HG02885 (cell line): ENCODE measurements around the gene HSPA5.
"Not testable (repeated sequence)": the region's sequence is repeated elsewhere in the genome, so short reads cannot be mapped to it uniquely, and the experiment has no call there.

Experiments used
- ATAC-seq: cut with Tn5 transposase; IDR thresholded peaks from one replicate; pipeline ENCODE4 v1.9.1; 2021; ENCODE audit warnings: mild to moderate bottlenecking; ENCODE audit not compliant: unreplicated experiment, poor library complexity

Gene HSPA5

DNA sequence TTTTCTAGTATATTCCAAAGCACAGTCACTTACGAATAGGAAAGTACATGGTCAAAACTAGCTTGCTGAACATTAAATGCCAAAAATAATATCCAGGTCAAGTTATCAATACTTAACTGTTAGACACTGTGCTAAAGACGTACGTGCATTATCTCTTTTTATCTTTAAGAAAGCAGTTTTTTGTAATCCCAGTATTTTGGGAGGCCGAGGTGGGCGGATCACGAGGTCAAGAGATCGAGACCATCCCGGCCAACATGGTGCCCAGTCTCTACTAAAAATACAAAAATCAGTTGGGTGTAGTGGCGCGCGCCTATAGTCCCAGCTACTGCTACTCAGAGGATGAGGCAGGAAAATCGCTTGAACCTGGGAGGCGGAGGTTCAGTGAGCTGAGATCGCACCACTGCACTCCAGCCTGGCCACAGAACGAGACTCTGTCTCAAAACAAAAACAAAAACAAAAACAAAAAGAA lies 2.7 kb upstream of the HSPA5 start:
- ATAC-seq, result no peak

DNA sequence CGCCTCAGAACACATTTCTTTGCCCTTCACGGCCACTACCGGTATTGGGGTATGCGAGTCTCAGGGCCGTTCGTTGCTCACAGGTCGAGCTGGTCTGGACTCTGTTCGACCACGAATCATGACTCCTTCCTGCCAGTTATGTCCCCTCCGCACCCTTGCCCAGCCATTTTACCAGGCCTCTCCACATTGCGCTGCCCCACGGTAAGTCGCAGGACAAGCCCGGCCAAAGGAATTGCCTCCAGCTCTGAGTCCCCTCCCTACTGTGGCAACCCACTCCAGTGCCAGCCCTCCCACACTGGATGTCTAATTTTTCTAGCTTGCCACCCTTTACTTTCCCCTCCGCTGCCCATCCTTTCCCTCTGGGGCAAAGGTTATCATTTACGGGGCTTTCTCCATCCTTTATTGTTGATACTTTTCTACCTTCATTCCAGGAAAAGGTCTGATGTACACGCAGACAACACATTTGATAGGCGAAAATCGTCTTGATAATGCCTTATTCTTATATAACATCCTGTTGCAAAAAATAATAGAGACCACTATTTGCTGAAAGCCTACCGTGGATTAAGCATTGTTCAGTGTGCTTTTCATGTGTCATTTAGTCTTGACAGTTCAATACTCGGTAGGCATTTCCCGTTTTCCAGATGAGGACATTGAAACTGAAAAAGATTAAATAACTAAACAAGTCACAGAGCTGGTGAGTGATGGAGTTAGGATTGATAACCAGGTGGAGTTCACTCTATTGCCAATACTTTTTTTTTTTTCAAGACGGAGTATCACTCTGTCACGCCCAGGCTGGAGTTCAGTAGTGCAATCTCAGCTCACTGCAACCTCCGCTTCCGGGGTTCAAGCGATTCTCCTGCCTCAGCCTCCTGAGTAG lies 958 bp upstream of the HSPA5 start:
- ATAC-seq, result peak; percentile 16

DNA sequence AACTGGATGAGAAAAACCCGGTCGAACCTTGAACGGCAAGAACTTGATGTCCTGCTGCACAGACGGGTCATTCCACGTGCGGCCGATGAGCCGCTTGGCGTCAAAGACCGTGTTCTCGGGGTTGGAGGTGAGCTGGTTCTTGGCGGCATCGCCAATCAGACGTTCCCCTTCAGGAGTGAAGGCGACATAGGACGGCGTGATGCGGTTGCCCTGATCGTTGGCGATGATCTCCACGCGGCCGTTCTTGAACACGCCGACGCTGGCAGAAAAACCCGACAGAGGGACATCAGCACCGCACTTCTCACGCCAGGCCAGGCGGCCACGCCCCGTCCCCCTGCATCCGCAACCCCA lies 519 bp downstream of the HSPA5 start:
- peak; percentile 1 for ATAC-seq

DNA sequence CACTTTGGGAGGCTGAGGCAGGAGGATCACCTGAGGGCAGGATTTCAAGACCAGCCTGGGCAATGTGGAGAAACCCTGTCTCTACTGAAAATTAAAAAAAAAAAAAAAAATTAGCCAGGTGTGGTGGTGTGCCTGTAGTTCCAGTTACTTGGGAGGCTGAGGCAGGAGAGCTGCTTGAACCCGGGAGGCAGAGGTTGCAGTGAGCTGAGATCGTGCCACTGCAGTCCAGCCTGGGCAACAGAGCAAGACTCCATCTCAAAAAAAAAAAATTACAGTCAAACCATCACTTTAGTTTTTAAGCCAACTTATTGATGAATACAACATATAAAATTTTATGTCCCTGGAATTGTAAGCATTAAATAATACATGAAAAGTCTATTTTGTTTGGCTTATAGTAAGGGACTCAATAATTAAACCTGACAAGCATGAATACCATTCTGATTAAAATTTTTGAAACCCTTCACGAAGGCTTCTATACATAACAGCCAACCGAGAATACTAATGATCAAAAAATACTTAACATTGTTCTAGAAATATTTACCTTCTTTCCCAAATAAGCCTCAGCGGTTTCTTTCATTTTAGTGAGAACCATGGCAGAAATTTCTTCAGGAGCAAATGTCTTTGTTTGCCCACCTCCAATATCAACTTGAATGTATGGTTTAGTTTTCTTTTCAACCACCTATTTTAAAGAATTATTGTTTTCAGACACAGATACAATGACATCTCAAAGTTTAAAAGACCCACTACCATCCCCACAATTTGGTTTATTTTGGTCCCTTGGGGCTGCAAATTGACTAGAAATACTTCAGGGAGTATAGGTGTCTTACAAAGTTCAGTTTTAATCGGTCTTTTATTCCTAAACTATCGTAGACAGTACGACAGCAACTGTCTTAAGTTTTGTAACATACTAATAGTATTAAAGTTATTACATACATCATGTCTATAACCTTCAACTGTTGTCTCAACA lies 1.2 kb downstream of the HSPA5 start:
- ATAC-seq, result no peak

DNA sequence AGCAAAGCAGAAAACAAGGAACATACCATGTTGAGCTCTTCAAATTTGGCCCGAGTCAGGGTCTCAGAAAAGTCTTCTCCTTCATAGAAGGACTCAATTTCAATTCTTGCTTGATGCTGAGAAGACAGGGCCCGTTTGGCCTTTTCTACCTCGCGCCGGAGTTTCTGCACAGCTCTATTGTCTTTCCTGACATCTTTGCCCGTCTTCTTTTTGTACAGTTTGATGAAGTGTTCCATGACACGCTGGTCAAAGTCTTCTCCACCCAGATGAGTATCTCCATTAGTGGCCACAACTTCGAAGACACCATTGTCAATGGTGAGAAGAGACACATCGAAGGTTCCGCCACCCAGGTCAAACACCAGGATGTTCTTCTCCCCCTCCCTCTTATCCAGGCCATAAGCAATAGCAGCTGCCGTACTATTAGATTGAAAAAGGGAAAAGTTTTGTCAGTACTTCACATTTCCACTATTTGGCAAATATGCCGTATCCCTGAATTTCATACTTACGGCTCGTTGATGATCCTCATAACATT lies 2.2 kb downstream of the HSPA5 start:
- ATAC-seq, result no peak

DNA sequence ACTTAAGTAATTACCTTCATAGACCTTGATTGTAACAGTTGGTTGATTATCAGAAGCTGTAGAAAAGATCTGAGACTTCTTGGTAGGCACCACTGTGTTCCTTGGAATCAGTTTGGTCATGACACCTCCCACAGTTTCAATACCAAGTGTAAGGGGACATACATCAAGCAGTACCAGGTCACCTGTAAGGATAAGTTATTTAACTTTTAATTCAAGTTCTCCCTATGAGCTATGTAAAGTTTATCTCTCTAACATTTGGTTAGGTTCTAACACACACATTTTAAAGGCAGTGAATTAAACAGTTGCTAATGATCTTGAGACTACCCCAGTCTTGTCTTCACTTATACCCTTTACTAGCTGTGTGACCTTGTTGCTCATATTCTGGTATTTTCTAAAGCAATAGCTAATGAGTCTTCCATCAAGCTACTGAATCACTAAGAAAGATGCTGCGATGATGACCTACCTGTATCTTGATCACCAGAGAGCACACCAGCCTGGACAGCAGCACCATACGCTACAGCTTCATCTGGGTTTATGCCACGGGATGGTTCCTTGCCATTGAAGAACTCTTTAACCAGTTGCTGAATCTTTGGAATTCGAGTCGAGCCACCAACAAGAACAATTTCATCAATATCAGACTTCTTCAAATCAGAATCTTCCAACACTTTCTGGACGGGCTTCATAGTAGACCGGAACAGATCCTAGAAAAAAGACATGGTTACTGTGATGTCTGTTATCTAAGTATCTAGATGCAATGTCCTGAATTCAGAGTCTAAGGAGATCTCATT lies 2.8 kb downstream of the HSPA5 start:
- ATAC-seq, result no peak

DNA sequence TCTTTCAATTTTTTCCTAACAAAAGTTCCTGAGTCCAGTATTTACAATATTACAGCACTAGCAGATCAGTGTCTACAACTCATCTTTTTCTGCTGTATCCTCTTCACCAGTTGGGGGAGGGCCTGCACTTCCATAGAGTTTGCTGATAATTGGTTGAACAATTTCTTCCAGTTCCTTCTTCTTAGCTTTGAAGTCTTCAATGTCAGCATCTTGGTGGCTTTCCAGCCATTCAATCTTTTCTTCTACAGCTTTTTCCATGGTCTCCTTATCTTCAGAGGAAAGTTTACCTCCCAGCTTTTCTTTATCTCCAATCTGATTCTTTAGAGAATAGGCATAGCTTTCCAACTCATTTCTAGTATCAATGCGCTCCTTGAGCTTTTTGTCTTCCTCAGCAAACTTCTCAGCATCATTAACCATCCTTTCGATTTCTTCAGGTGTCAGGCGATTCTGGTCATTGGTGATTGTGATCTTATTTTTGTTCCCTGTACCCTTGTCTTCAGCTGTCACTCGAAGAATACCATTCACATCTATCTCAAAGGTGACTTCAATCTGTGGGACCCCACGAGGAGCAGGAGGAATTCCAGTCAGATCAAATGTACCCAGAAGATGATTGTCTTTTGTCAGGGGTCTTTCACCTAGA lies 4.5 kb downstream of the HSPA5 start:
- not testable (repeated sequence) for ATAC-seq

DNA sequence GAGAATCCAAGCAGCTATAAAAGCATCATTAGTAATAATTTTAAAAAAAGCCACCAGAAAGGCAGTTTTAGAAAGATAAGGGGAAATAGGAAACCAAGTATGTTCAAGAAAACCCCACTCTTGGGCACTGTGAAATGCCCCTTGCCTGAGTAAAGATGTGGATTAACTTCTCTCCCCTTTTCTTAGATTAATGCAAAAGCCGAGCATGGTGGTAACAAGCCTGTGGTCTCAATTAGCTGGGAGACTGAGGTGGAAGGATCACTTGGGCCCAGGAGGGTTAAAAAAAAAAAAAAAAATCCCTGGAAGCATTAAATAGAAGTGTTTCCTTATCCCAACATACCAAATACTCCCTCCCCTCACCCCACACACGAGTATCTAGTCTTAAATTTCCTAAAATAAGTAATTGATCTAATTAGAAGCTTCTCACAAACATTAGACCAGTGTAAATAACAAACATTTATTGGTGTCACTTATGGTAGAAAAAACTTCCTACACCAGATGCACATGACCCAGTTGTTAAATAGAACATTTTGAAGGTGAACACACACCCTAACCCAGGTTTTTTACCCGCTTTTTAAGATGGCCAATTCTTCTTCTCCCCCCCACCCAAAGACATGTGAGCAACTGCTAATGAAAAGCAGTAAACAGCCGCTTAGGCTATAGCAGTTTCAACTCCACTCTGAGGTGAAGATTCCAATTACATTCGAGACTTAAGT lies 5.2 kb downstream of the HSPA5 start:
- no peak for ATAC-seq

DNA sequence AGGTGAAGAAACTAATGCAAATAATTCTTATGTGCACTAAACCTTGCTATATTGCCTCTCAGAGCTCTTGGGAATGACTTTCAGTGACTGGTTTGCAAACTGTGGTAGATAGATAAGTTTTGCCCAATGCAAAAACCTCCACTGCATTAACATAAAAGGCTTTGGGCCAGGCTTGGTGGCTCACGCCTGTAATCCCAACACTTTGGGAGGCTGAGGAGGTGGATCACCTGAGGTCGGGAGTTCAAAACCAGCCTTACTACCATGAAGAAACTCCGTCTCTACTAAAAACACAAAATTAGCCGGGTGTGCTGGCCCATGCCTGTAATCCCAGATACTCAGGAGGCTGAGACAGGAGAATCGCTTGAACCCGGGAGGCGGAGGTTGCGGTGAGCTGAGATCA lies 7.0 kb downstream of the HSPA5 start:
- not testable (repeated sequence) for ATAC-seq

DNA sequence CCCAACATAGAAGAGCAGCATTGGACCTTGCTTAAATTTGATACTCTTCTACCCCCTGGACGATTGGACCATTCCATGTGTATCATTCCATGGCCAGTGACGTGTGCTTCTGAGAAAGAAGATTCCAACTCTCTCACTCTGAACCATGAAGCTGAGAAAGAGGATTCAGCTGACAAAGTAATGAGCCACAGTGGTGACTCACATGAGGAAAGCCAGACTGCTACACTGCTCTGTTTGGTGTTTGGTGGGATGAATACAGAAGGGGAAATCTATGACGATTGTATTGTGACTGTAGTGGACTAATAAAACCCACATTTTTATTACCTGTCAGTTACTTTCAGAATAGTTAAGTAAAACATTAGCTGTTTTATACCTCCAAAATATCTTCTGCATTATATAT lies 7.5 kb downstream of the HSPA5 start:
- ATAC-seq, result no peak

DNA sequence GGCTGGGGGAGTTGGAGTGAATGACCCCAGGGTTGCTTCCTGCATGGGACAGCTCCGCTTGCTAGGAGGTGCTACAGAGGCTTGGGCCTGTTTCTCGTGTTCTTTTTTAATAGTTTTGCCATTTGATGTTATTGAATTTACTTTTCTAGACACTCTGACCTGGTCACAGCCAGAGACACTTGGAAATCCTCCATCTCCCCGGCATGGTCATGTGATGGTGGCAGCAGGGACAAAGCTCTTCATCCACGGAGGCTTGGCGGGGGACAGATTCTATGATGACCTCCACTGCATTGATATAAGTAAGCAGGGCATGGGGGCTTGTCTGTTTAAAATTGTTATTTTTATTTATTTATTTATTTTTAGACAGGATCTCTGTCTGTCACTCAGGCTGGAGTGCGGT lies 13.4 kb downstream of the HSPA5 start:
- ATAC-seq, result no peak

DNA sequence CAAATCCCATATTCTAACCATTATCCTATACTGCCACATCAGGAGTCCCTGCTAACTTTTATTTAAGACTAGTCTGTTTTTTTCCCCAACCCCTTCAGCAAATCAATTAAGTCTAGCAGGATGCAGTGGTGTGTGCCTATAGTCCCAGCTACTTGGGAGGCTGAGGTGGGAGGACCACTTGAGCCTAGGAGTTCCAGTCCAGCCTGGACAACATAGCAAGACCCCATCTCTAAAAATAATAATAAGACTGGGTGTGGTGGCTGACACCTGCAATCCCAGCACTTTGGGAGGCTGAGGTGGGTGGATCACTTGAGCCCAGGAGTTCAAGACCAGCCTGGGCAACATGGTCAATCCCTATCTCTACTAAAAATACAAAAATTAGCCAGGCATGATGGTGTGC lies 16.3 kb downstream of the HSPA5 start:
- ATAC-seq, result not testable (repeated sequence)

DNA sequence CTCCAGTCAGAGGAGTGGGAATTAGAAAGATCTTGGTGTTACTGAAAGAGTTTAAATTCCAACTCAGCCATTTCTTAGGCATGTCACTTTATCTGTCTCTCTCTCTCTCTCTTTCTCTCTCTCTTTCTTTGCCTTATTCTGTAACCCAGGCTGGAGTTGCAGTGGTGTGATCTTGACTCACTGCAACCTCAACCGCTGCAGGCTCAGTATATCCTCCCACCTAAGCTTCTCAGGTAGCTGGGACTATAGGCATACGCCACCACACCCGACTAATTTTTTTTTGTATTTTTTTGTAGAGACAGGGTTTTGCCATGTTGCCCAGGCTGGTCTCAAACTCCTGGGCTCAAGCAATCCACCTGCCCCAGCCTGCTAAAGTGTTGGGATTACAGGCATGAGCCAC lies 22.5 kb downstream of the HSPA5 start:
- ATAC-seq, result no peak

DNA sequence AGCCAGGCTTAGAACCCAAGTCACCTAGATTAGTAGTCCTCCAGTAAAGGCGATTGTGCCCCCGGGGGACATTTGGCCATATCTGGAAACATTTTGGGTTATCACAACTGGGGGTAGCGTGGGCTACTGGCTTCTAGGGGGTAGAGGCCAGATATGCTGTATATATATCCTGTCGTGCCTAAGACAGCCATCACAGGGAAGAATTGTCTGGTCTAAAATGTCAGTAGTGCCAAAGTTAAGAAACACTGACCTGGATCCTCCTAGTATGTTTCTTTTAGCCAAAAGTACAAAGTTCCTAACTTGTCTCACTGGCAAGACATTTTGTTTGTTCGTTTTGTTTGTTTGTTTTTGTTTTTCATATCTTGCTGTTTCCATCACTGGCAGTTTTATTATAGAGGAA lies 27.0 kb downstream of the HSPA5 start:
- no peak for ATAC-seq

DNA sequence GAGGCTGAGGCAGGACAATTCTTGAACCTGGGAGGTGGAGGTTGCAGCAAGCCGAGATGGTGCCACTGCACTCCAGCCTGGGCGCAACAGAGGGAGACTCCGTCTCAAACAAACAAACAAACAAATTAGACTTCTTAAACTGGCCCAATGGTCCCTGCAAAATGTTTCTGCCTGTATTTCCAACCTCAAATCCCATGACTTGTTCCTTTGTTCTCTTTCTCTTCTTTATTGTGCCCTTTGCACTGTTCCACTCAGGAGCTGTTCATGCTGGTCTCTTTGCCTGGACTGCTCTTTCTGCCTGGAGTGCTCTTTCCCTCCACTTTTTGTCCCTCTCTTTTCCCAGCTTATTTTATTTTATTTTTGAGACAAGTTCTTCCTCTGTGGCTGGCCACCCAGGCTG lies 36.7 kb downstream of the HSPA5 start:
- ATAC-seq, result no peak

DNA sequence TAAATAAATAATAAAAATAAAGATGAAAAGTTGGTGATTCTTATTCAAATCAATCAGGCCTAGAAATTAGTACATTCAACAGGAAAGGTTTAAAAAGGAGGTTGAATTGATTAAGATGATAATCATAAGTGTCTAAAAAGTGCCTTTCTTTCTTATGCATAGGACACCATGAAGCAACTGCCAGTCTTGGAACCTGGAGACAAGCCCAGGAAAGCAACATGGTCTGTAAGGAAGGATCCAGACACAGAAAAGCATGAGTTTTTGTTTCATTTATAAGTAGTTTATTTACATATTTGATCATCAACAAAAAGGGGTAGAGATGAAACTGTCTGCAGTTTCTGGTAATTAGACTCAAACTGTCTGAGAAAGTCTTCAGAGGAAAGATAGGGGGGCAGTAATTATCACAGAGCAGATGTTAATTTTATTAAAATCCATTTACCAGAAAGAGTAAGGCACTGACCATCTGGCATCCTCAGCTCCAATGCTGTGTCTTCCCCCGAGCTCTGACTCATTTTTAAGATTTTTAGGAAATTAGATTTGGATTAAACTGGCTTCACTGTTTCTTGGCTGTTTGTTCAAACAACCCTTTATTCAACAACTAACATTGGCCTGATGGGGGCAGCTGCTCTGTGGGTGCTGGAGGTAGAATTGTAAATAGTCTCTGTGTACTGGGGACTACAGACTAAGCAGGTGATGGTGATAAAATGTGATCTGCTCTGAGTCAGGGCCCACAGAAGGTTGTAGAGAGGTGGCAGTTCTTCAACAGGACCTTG lies 38.1 kb downstream of the HSPA5 start:
- ATAC-seq, result no peak

DNA sequence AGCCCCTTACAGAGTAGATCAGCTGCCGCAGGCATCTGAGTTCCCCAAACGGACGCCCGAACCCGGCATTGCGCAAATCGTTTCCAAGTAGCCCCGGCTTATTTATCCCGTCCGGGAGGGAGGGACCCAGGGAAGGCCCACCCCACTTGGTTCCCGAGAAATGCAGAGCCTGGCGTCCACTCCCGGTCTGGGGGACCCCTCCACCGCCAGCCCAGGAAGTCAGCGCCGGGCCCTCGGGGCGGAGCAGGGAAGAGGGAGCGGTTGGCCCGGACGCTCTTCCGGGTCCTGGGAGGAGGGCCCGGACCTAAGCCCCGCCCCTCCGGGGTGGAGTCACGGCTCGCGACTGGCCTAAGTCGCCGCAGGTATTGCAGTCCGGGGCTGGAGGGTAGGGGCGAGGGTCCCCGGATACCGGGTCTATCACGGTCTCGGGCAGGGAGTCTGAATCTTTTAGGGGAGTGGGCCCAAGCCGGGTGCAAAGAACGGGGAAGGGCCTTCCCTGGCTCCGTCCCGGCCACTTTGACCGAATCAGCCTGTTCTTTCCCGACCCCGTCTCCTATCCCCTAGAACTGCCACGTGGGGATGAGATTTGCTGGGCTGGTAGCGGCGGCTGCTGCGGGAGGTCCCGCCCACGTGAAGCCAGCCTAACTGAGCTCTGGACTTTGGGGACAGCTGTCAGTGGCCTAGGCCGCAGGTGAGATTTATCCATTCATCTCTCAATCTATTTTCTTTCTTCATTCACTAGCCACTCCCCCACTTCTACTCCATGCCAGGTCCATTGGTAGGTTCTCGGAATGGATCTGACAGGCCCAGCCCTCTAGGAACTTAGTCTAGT lies 40.7 kb downstream of the HSPA5 start, which contains the start of gene RABEPK:
TSS of gene RABEPK (plus strand) at position 327 of the 832 bp plus-strand sequence. CDS start 2,472 bp downstream, outside the sequence.
- peak; percentile 99 for ATAC-seq
